ENCODE data around the gene TRIM27. TPM values are rescaled to one million over a fixed set of nuclear protein-coding genes. Genes with fewer than 3 reads are reported as not detected.

Gene TRIM27
- polyA plus RNA-seq, 1 donor from 2014 or later = 79.7 TPM

GRCh38 chr6:28947831-28948270 lies 24.1 kb upstream of the TRIM27 start:
- H3F3A ChIP-seq (ENCODE audit: insufficient read depth, low read length, poor library complexity, severe bottlenecking) = peaks cover 4% of the 10 kb centered on the region
- H3K79me2 ChIP-seq (replicated peaks; ENCODE audit: insufficient read depth, low read length) = no peaks in the 10 kb centered on the region
- H3K9ac ChIP-seq (ENCODE audit: low read length) = no peak overlapping the region
- H3K27ac ChIP-seq (ENCODE audit: low read length) = no peak overlapping the region
- no peaks in the 10 kb centered on the region for H4K20me1 ChIP-seq (ENCODE audit: insufficient read depth)
- H3K4me2 ChIP-seq (ENCODE audit: low read length) = no peak overlapping the region
- H3K27me3 ChIP-seq (ENCODE audit: insufficient read depth, low read depth, low read length) = peaks cover 3% of the 10 kb centered on the region
- H3K9me3 ChIP-seq (ENCODE audit: low read length) = no peaks in the 10 kb centered on the region
- no peaks in the 10 kb centered on the region for H3K9me2 ChIP-seq (ENCODE audit: insufficient read depth, low read length)
- no peaks in the 10 kb centered on the region for H3K36me3 ChIP-seq (ENCODE audit: insufficient read depth, low read length)
- no peak for TF ChIP-seq REST (IDR thresholded peaks at IDR 0.05; ENCODE audit: borderline replicate concordance)
- no peak for TF ChIP-seq EP300 (conservative IDR thresholded peaks at IDR 0.05; ENCODE audit: poor library complexity, severe bottlenecking)
- TF ChIP-seq EZH2 (IDR thresholded peaks at IDR 0.05; ENCODE audit: borderline replicate concordance, insufficient read depth, low read length, poor library complexity, severe bottlenecking) = no peak
- no peak for TF ChIP-seq CTCF (IDR thresholded peaks at IDR 0.05; ENCODE audit: poor library complexity, severe bottlenecking)
- TF ChIP-seq RAD21 (conservative IDR thresholded peaks at IDR 0.05) = no peak
- no peak for TF ChIP-seq POLR2AphosphoS5 (IDR thresholded peaks at IDR 0.05)
- TF ChIP-seq SMC3 (conservative IDR thresholded peaks at IDR 0.05; ENCODE audit: poor library complexity) = no peak
- no peak for TF ChIP-seq TAF1 (IDR thresholded peaks at IDR 0.05; ENCODE audit: low read depth)
- TF ChIP-seq MXI1 (conservative IDR thresholded peaks at IDR 0.05; ENCODE audit: poor library complexity, severe bottlenecking) = no peak
- H2AFZ ChIP-seq (ENCODE audit: low read depth, low read length) = no peak overlapping the region
- no peak overlapping the region for H3K4me3 ChIP-seq (ENCODE audit: low read length)

GRCh38 chr6:28947067-28947765 lies 23.4 kb upstream of the TRIM27 start:
- Histone ChIP-seq H3K4me3 (ENCODE audit: low read length) (no peak overlapping the region), H3K9me2 (ENCODE audit: insufficient read depth, low read length) (no peaks in the 10 kb centered on the region), H3K27me3 (ENCODE audit: insufficient read depth, low read depth, low read length) (peaks cover 3% of the 10 kb centered on the region), H4K20me1 (ENCODE audit: insufficient read depth) (no peaks in the 10 kb centered on the region), H3K9me3 (ENCODE audit: low read length) (no peaks in the 10 kb centered on the region), H3K36me3 (ENCODE audit: insufficient read depth, low read length) (no peaks in the 10 kb centered on the region), H2AFZ (ENCODE audit: low read depth, low read length) (no peak overlapping the region), H3K79me2 (replicated peaks; ENCODE audit: insufficient read depth, low read length) (no peaks in the 10 kb centered on the region), H3K9ac (ENCODE audit: low read length) (no peak overlapping the region), H3K27ac (ENCODE audit: low read length) (no peak overlapping the region), H3K4me2 (ENCODE audit: low read length) (no peak overlapping the region), H3F3A (ENCODE audit: insufficient read depth, low read length, poor library complexity, severe bottlenecking) (peaks cover 4% of the 10 kb centered on the region)
- TF ChIP-seq REST (IDR thresholded peaks at IDR 0.05; ENCODE audit: borderline replicate concordance) (no peak), TAF1 (IDR thresholded peaks at IDR 0.05; ENCODE audit: low read depth) (no peak), EZH2 (IDR thresholded peaks at IDR 0.05; ENCODE audit: borderline replicate concordance, insufficient read depth, low read length, poor library complexity, severe bottlenecking) (no peak), EP300 (conservative IDR thresholded peaks at IDR 0.05; ENCODE audit: poor library complexity, severe bottlenecking) (no peak), MXI1 (conservative IDR thresholded peaks at IDR 0.05; ENCODE audit: poor library complexity, severe bottlenecking) (no peak), SMC3 (conservative IDR thresholded peaks at IDR 0.05; ENCODE audit: poor library complexity) (no peak), POLR2AphosphoS5 (IDR thresholded peaks at IDR 0.05) (no peak), CTCF (IDR thresholded peaks at IDR 0.05; ENCODE audit: poor library complexity, severe bottlenecking) (no peak), RAD21 (conservative IDR thresholded peaks at IDR 0.05) (no peak)
